ENCODE results near the gene GYG2. TPM values are rescaled to one million over a fixed set of nuclear protein-coding genes. Genes with fewer than 3 reads are reported as not detected.
"Not testable (repeated sequence)": the region's sequence is repeated elsewhere in the genome, so short reads cannot be mapped to it uniquely, and the experiment has no call there.

GYG2 gene
- total RNA-seq, 2 donors from 2014 or later: 4.6 to 5.2 TPM

- H3K4me1 ChIP-seq (replicated peaks): no peaks in the 10 kb centered on the region
- no peak for DNase-seq (ENCODE audit: low spot score)
- H3K4me3 ChIP-seq: no peak overlapping the region
- no peaks in the 10 kb centered on the region for H3K27me3 ChIP-seq (replicated peaks; ENCODE audit: insufficient read depth)
- WGBS: 60% methylated on average over 12 of the region's 12 CpGs
- no peaks in the 10 kb centered on the region for H3K9me3 ChIP-seq
- intact Hi-C loops (cut with DNase I): no loop called here
- TF ChIP-seq POLR2AphosphoS5 (IDR thresholded peaks at IDR 0.05) (no peak), POLR2A (IDR thresholded peaks at IDR 0.05) (no peak), CTCF (IDR thresholded peaks at IDR 0.05) (no peak)
- H3K36me3 ChIP-seq: no peaks in the 10 kb centered on the region
- H3K27ac ChIP-seq: no peak overlapping the region
These were observed 68.6 kb downstream of the GYG2 start for GRCh38 chrX:2897311-2897689.

- DNase-seq (ENCODE audit: low spot score): peak; percentile 11
- not testable (repeated sequence) for H3K4me3 ChIP-seq
These were observed 69.2 kb downstream of the GYG2 start for GRCh38 chrX:2897690-2898623.

DNA sequence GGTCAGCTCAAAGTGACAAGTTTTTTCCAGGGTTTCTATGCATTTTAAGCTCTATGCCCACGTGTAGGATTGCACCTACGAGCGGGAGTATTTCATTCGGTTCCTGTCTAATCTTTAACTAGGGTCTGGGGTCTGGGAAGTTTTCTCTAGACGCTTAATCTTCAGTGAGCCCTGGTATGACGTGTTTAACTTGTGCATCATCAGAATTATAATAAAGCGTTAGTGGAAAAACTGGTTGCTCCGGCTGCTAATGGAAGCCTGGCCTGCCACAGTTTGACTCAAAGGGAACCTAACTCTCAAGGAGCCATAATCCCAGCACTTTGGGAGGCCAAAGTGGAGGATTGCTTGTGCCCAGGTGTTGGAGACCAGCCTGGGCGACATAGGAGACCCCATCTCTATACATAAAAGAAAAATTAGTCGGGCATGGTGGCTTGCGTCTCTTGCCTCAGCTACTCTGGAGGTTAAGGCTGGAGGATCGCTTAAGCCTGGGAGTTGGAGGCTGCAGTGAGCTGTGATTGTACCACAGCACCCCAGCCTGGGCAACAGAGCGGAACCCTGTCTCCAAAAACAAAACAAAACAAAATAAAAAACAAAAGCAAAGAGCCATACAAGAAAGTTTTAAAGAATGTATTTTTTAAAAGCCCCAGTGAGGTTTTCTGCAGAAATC is 70.2 kb downstream of the GYG2 start:
- no peak overlapping the region for H3K4me3 ChIP-seq
- 65% methylated on average over 13 of the region's 13 CpGs for WGBS
- H3K36me3 ChIP-seq: no peaks in the 10 kb centered on the region
- H3K27ac ChIP-seq: no peak overlapping the region
- TF ChIP-seq POLR2A (IDR thresholded peaks at IDR 0.05) (no peak), CTCF (IDR thresholded peaks at IDR 0.05) (no peak), POLR2AphosphoS5 (IDR thresholded peaks at IDR 0.05) (no peak)
- peak; percentile 33 for DNase-seq (ENCODE audit: low spot score)
- H3K9me3 ChIP-seq: no peaks in the 10 kb centered on the region
- intact Hi-C loops (cut with DNase I): no loop called here
- H3K4me1 ChIP-seq (replicated peaks): no peaks in the 10 kb centered on the region
- no peaks in the 10 kb centered on the region for H3K27me3 ChIP-seq (replicated peaks; ENCODE audit: insufficient read depth)

More at GRCh38 chrX:2897690-2898623, 69.2 kb downstream of the GYG2 start:
- H3K9me3 ChIP-seq; H3K27me3 ChIP-seq (replicated peaks; ENCODE audit: insufficient read depth); H3K27ac ChIP-seq; H3K36me3 ChIP-seq; H3K4me1 ChIP-seq (replicated peaks); intact Hi-C loops (cut with DNase I): not testable (repeated sequence)
- 11% methylated on average over 22 of the region's 22 CpGs for WGBS

- no peaks in the 10 kb centered on the region for H3K27me3 ChIP-seq (replicated peaks; ENCODE audit: insufficient read depth)
- H3K4me1 ChIP-seq (replicated peaks): no peaks in the 10 kb centered on the region
- H3K9me3 ChIP-seq: no peaks in the 10 kb centered on the region
- no peak overlapping the region for H3K4me3 ChIP-seq
- WGBS: 95% methylated on average over 9 of the region's 9 CpGs
- H3K36me3 ChIP-seq: no peaks in the 10 kb centered on the region
- no peak overlapping the region for H3K27ac ChIP-seq
- no peak for DNase-seq (ENCODE audit: low spot score)
- intact Hi-C loops (cut with DNase I): no loop called here
- TF ChIP-seq POLR2A (IDR thresholded peaks at IDR 0.05) (no peak), POLR2AphosphoS5 (IDR thresholded peaks at IDR 0.05) (no peak), CTCF (IDR thresholded peaks at IDR 0.05) (no peak)
These were observed 72.8 kb downstream of the GYG2 start for GRCh38 chrX:2901367-2902036.

DNA sequence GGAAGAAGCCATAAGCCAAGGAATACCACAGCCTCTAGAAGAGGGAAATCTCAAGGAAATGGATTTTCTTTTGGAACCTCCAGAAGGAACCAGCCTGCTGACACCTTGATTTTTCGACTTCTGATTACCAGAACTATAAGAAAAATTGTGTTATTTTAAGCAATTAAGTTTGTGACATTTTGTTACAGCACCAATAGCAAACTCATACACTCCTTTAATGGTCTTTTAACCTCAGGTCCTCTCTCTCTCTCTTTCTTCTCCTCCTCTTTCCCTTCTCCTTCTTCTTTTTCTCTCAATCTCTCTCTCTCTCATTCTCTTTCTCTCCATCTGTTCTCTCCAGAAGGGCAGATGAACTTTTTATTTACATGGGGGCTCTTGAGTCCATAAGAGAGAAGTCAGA is 74.1 kb downstream of the GYG2 start:
- H3K4me3 ChIP-seq: no peak overlapping the region
- H3K9me3 ChIP-seq: no peaks in the 10 kb centered on the region
- intact Hi-C loops (cut with DNase I): no loop called here
- no peak for DNase-seq (ENCODE audit: low spot score)
- H3K27me3 ChIP-seq (replicated peaks; ENCODE audit: insufficient read depth): no peaks in the 10 kb centered on the region
- 100% methylated on average over 1 of the region's 1 CpG for WGBS
- H3K36me3 ChIP-seq: no peaks in the 10 kb centered on the region
- TF ChIP-seq POLR2A (IDR thresholded peaks at IDR 0.05) (no peak), POLR2AphosphoS5 (IDR thresholded peaks at IDR 0.05) (no peak), CTCF (IDR thresholded peaks at IDR 0.05) (no peak)
- no peaks in the 10 kb centered on the region for H3K4me1 ChIP-seq (replicated peaks)
- H3K27ac ChIP-seq: no peak overlapping the region

Measured in prostate gland (tissue), 2 donors.